GM06990 (cell line): ENCODE results near the gene WLS.

Experiments
- DNase-seq: peaks from one replicate; pipeline ENCODE4 v3.0.0-alpha.2; 2011; ENCODE audit not compliant: insufficient read length; ENCODE audit errors: extremely low read depth
- H3K27me3 ChIP-seq: replicated peaks from 2 replicates; pipeline ENCODE4 v1.6.0; 2011; ENCODE audit warnings: low read length; ENCODE audit not compliant: control insufficient read depth, insufficient read depth
- H3K36me3 ChIP-seq: 2 replicates; pipeline ENCODE4 v1.5.1; 2011; ENCODE audit warnings: low read length; ENCODE audit not compliant: control insufficient read depth, insufficient read depth
- H3K4me3 ChIP-seq: replicated peaks from 2 replicates; pipeline ENCODE4 v1.5.1; 2011; ENCODE audit warnings: low read depth, mild to moderate bottlenecking, control low read depth, low read length
- TF ChIP-seq, protein P1 (sequence below): IDR thresholded peaks from 2 replicates; pipeline ENCODE4 v1.5.1; 2011; ENCODE audit warnings: low read length, control low read depth, mild to moderate bottlenecking, inconsistent platforms; ENCODE audit not compliant: insufficient read depth, poor library complexity, severe bottlenecking

The WLS gene

DNA sequence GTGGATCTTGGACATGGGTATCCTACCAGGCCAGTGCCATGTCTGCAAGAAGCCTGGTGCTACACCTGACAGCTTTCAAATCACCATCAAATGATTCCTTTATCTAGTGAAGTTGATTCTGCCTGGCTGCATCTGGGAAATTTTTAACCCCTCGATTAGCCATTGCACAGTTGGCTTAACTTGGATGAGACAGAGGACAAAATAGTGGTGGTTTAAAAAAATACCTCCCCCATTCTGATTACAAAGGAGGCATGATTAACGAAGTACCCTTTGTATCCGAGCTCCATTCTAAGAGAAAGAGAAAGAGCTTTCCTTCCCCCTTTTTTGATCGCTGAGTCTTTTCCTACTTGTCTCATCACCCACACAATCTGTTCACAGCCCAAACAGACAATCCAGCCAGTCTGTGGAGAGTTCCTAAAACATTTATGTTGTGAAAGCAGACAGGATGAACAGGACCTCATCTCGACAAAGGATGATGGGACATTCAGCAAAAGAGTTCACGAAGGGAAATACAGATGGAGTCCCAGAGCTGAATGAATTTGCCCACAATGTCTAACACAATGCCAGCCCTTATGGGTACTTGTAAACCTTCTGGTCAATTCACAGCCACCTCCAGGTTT lies 20.5 kb downstream of the WLS start:
- Histone ChIP-seq H3K36me3 (no peaks in the 10 kb centered on the region), H3K27me3 (peaks cover 1% of the 10 kb centered on the region; the same call in 1 of the 2 replicates), H3K4me3 (no peak overlapping the region)
- TF ChIP-seq, protein P1, sequence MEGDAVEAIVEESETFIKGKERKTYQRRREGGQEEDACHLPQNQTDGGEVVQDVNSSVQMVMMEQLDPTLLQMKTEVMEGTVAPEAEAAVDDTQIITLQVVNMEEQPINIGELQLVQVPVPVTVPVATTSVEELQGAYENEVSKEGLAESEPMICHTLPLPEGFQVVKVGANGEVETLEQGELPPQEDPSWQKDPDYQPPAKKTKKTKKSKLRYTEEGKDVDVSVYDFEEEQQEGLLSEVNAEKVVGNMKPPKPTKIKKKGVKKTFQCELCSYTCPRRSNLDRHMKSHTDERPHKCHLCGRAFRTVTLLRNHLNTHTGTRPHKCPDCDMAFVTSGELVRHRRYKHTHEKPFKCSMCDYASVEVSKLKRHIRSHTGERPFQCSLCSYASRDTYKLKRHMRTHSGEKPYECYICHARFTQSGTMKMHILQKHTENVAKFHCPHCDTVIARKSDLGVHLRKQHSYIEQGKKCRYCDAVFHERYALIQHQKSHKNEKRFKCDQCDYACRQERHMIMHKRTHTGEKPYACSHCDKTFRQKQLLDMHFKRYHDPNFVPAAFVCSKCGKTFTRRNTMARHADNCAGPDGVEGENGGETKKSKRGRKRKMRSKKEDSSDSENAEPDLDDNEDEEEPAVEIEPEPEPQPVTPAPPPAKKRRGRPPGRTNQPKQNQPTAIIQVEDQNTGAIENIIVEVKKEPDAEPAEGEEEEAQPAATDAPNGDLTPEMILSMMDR, result no peak
- no peak for DNase-seq

DNA sequence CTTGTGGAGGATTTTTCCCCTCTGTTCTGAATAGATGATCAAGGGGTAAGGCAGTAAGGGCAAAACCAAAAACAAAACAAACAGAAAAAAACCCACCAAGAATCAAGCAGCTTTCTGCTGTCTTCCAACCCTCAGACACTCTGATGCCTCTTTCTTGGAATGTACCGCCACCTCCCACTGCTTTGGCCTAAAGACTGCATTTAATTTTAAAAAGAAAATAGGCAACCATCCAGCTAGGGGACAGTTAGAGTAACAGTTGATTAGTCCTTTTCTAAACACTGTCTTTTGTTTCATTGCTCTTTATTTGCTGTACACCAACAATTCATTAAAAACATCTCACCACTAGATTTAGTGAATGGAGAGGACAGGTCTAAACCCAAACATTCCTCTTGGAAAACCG lies 21.5 kb downstream of the WLS start:
- H3K36me3 ChIP-seq, result no peaks in the 10 kb centered on the region
- TF ChIP-seq, protein P1, result no peak
- H3K4me3 ChIP-seq, result no peak overlapping the region
- DNase-seq, result no peak
- peaks cover 1% of the 10 kb centered on the region; the same call in 1 of the 2 replicates for H3K27me3 ChIP-seq

- H3K36me3 ChIP-seq, result no peaks in the 10 kb centered on the region
- DNase-seq, result no peak
- H3K4me3 ChIP-seq, result no peak overlapping the region
- H3K27me3 ChIP-seq, result peaks cover 1% of the 10 kb centered on the region; the same call in 1 of the 2 replicates
- TF ChIP-seq, protein P1, result no peak
Measured at GRCh38 chr1:68210027-68210426, 22.3 kb downstream of the WLS start.

- Histone ChIP-seq H3K4me3 (no peak overlapping the region), H3K36me3 (no peaks in the 10 kb centered on the region), H3K27me3 (no peaks in the 10 kb centered on the region)
- DNase-seq, result no peak
- TF ChIP-seq, protein P1, result no peak
Measured at GRCh38 chr1:68206848-68207689, 25.3 kb downstream of the WLS start.

DNA sequence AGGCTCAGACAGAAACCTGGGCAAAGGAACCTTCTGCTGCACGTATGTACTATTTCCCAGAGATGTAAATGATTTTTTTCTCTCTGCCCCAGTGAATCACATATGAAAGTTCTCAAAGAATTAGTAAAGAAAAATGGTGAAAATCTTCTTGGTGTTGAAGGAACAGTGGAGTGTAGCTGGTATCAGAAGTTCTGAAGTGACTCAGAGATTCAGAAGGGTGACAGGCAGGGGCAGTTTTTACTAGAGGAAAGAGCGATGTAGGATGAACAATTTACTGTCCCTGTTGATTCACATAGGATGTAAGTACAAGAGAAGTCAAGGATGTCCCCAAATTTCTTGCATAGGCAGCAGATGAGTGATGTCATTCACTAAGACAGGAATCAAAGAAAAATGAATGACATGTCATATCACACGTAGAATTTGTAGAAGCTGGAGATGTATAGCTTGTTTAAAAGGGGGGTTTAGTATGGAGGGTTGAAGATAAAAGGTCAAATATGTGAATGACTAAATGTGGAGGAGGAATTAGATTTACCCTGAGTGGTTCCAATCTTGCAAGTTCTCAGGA lies 26.4 kb downstream of the WLS start:
- Histone ChIP-seq H3K4me3 (no peak overlapping the region), H3K27me3 (no peaks in the 10 kb centered on the region), H3K36me3 (no peaks in the 10 kb centered on the region)
- no peak for DNase-seq
- TF ChIP-seq, protein P1, result no peak
